Myocyte (in vitro differentiated cells): Measurements from ENCODE around the gene SLC25A33. TPM values are rescaled to one million over a fixed set of nuclear protein-coding genes. Genes with fewer than 3 reads are reported as not detected.

Source experiments
- DNase-seq: peaks from one replicate; pipeline ENCODE4 v3.0.0-alpha.2; 2012; ENCODE audit warnings: low read depth
- total RNA-seq: library from RNA; depleted of rRNA; stranded (reverse); fragments of >200 nt; gene quantifications from 2 replicates; pipeline ENCODE4 v1.2.3, GENCODE V29; 2014

The SLC25A33 gene
- total RNA-seq, 1 donor from 2014 or later = 10.2 TPM

GRCh38 chr1:9588551-9589143, 49.4 kb downstream of the SLC25A33 start, which contains the start of gene TMEM201:
TSS of gene TMEM201 (plus strand) at chr1:9588911. CDS start at chr1:9588931, 20 bp downstream.
- peak; percentile 94 for DNase-seq

GRCh38 chr1:9589144-9589718, 50.0 kb downstream of the SLC25A33 start:
- peak; percentile 49 for DNase-seq

- DNase-seq = no peak
Observed at GRCh38 chr1:9589719-9590157, 50.5 kb downstream of the SLC25A33 start.

GRCh38 chr1:9590201-9590600, 50.9 kb downstream of the SLC25A33 start:
- DNase-seq = no peak

- no peak for DNase-seq
Observed at GRCh38 chr1:9590945-9591668, 51.8 kb downstream of the SLC25A33 start.

- DNase-seq = no peak
Observed at GRCh38 chr1:9591669-9592509, 52.6 kb downstream of the SLC25A33 start.

- DNase-seq = no peak
Observed at GRCh38 chr1:9592510-9593075, 53.3 kb downstream of the SLC25A33 start.

GRCh38 chr1:9593147-9593491, 53.9 kb downstream of the SLC25A33 start:
- no peak for DNase-seq

- peak; percentile 85 for DNase-seq
Observed at GRCh38 chr1:9593492-9594465, 54.5 kb downstream of the SLC25A33 start.

GRCh38 chr1:9594471-9595155, 55.3 kb downstream of the SLC25A33 start:
- no peak for DNase-seq

- DNase-seq = peak; percentile 68
Observed at GRCh38 chr1:9595156-9595967, 56.1 kb downstream of the SLC25A33 start.

GRCh38 chr1:9595968-9596340, 56.7 kb downstream of the SLC25A33 start:
- no peak for DNase-seq

GRCh38 chr1:9596415-9597123, 57.3 kb downstream of the SLC25A33 start:
- no peak for DNase-seq

- DNase-seq = no peak
Observed at GRCh38 chr1:9597361-9598315, 58.4 kb downstream of the SLC25A33 start.

GRCh38 chr1:9598316-9598700, 59.0 kb downstream of the SLC25A33 start:
- DNase-seq = no peak

- no peak for DNase-seq
Observed at GRCh38 chr1:9599741-9600140, 60.5 kb downstream of the SLC25A33 start.
